ENCODE results near the gene ANP32A. TPM values are rescaled to one million over a fixed set of nuclear protein-coding genes. Genes with fewer than 3 reads are reported as not detected.

ANP32A gene
- total RNA-seq, 1 experiment from 2014 or later: 232 TPM

DNA sequence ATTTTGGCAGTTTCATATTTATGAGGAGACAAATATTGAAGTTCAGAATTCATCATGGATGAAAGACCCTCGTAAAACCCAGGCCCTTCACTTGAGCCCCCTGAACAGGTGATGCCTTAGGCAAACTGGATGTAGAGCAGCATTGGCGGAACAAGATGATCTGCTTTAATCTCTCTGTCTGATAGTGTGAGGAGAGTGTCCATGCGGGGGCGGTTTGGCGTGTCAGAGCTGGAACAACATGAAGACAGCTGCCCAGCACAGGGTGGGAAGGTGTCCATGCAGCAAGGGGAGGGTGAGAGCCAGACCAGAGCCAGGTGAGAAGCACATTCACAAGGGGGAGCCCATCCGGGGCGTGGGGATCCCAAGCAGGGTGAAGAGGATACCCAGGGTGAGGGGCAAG is 31.8 kb upstream of the ANP32A start:
- ATAC-seq: no peak
- Mint-ChIP-seq H3K9me3 (peaks cover 13% of the 10 kb centered on the region), H3K36me3 (peaks cover 5% of the 10 kb centered on the region), H3K4me1 (no peaks in the 10 kb centered on the region), H3K27ac (no peak overlapping the region), H3K4me3 (no peak overlapping the region), H3K27me3 (ENCODE audit: low read depth) (peaks cover 7% of the 10 kb centered on the region; the same call in 1 of the 2 replicates)
- POLR2A ChIA-PET: no interaction called here
- DNase-seq (ENCODE audit: low spot score): no peak
- TF ChIP-seq IRF2 (CRISPR knock-in tag; IDR thresholded peaks at IDR 0.05; ENCODE audit: borderline replicate concordance, low read depth) (no peak), NFYB (CRISPR knock-in tag; conservative IDR thresholded peaks at IDR 0.05; ENCODE audit: low read depth) (no peak), NR3C1 (CRISPR knock-in tag; conservative IDR thresholded peaks at IDR 0.05; ENCODE audit: low read depth) (no peak), IRF1 (CRISPR knock-in tag; IDR thresholded peaks at IDR 0.05) (no peak), NFATC4 (CRISPR knock-in tag; IDR thresholded peaks at IDR 0.05) (no peak), ZNF512 (CRISPR knock-in tag; IDR thresholded peaks at IDR 0.05; ENCODE audit: borderline replicate concordance) (no peak), TCF7 (CRISPR knock-in tag; IDR thresholded peaks at IDR 0.05; ENCODE audit: low read depth) (no peak), ZNF232 (CRISPR knock-in tag; IDR thresholded peaks at IDR 0.05) (no peak), GTF2I (CRISPR knock-in tag; conservative IDR thresholded peaks at IDR 0.05) (no peak), USF2 (CRISPR knock-in tag; IDR thresholded peaks at IDR 0.05) (no peak), RORB (CRISPR knock-in tag; IDR thresholded peaks at IDR 0.05) (no peak), SMAD3 (CRISPR knock-in tag; IDR thresholded peaks at IDR 0.05; ENCODE audit: borderline replicate concordance) (no peak), ZNF138 (CRISPR knock-in tag; conservative IDR thresholded peaks at IDR 0.05) (no peak), TEAD1 (CRISPR knock-in tag; IDR thresholded peaks at IDR 0.05) (no peak), FOXK1 (CRISPR knock-in tag; IDR thresholded peaks at IDR 0.05) (no peak), STAT6 (CRISPR knock-in tag; conservative IDR thresholded peaks at IDR 0.05; ENCODE audit: low read depth) (no peak), OVOL2 (CRISPR knock-in tag; IDR thresholded peaks at IDR 0.05; ENCODE audit: borderline replicate concordance) (no peak), CDX4 (CRISPR knock-in tag; IDR thresholded peaks at IDR 0.05; ENCODE audit: borderline replicate concordance) (no peak), JUN (CRISPR knock-in tag; IDR thresholded peaks at IDR 0.05) (no peak)
- TF ChIP-seq, protein P1, sequence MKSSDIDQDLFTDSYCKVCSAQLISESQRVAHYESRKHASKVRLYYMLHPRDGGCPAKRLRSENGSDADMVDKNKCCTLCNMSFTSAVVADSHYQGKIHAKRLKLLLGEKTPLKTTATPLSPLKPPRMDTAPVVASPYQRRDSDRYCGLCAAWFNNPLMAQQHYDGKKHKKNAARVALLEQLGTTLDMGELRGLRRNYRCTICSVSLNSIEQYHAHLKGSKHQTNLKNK (CRISPR knock-in tag; IDR thresholded peaks at IDR 0.05): no peak
- CTCF ChIA-PET: interaction anchor here (0.7 to 1.9 kb wide), 4 partner anchors 23 to 179 kb away, joined by 3 to 9 read pairs (median 4); no protein-coding TSS in a partner anchor

- H3K4me1 Mint-ChIP-seq: no peaks in the 10 kb centered on the region
- CTCF ChIA-PET: interaction anchor here (1.4 to 1.9 kb wide), 3 partner anchors 24 to 178 kb away, joined by 3 to 9 read pairs (median 4); no protein-coding TSS in a partner anchor
- peaks cover 7% of the 10 kb centered on the region; the same call in 1 of the 2 replicates for H3K27me3 Mint-ChIP-seq (ENCODE audit: low read depth)
- no peak overlapping the region for H3K27ac Mint-ChIP-seq
- ATAC-seq (no peak), DNase-seq (ENCODE audit: low spot score) (no peak)
- H3K4me3 Mint-ChIP-seq: no peak overlapping the region
- peaks cover 8% of the 10 kb centered on the region for H3K9me3 Mint-ChIP-seq
- peaks cover 3% of the 10 kb centered on the region; the same call in 1 of the 2 replicates for H3K36me3 Mint-ChIP-seq
- POLR2A ChIA-PET: no interaction called here
- TF ChIP-seq TEAD1 (CRISPR knock-in tag; IDR thresholded peaks at IDR 0.05) (no peak), ESRRA (CRISPR knock-in tag; IDR thresholded peaks at IDR 0.05; ENCODE audit: borderline replicate concordance) (no peak), USF2 (CRISPR knock-in tag; IDR thresholded peaks at IDR 0.05) (no peak), MYBL2 (CRISPR knock-in tag; IDR thresholded peaks at IDR 0.05) (no peak)
- TF ChIP-seq, protein P2, sequence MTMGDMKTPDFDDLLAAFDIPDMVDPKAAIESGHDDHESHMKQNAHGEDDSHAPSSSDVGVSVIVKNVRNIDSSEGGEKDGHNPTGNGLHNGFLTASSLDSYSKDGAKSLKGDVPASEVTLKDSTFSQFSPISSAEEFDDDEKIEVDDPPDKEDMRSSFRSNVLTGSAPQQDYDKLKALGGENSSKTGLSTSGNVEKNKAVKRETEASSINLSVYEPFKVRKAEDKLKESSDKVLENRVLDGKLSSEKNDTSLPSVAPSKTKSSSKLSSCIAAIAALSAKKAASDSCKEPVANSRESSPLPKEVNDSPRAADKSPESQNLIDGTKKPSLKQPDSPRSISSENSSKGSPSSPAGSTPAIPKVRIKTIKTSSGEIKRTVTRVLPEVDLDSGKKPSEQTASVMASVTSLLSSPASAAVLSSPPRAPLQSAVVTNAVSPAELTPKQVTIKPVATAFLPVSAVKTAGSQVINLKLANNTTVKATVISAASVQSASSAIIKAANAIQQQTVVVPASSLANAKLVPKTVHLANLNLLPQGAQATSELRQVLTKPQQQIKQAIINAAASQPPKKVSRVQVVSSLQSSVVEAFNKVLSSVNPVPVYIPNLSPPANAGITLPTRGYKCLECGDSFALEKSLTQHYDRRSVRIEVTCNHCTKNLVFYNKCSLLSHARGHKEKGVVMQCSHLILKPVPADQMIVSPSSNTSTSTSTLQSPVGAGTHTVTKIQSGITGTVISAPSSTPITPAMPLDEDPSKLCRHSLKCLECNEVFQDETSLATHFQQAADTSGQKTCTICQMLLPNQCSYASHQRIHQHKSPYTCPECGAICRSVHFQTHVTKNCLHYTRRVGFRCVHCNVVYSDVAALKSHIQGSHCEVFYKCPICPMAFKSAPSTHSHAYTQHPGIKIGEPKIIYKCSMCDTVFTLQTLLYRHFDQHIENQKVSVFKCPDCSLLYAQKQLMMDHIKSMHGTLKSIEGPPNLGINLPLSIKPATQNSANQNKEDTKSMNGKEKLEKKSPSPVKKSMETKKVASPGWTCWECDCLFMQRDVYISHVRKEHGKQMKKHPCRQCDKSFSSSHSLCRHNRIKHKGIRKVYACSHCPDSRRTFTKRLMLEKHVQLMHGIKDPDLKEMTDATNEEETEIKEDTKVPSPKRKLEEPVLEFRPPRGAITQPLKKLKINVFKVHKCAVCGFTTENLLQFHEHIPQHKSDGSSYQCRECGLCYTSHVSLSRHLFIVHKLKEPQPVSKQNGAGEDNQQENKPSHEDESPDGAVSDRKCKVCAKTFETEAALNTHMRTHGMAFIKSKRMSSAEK (CRISPR knock-in tag; IDR thresholded peaks at IDR 0.05; ENCODE audit: borderline replicate concordance): no peak
Measured at GRCh38 chr15:68851971-68852370, 31.3 kb upstream of the ANP32A start.
